K562 (cell line): ENCODE results near the gene NAXD. TPM values are rescaled to one million over a fixed set of nuclear protein-coding genes. Genes with fewer than 3 reads are reported as not detected.

ENCODE experiments used
- ARNT ChIP-seq, 2 experiments: fragments of 450-650 bp; IDR thresholded peaks; 2 replicates each; pipeline ENCODE4 v1.6.1; 2016; ENCODE audit warnings: mild to moderate bottlenecking in 1 of 2
- ILF3 ChIP-seq: fragments of 450-650 bp; IDR thresholded peaks from 2 replicates; pipeline ENCODE4 v1.6.1; 2018; ENCODE audit warnings: antibody characterized with exemption, mild to moderate bottlenecking, moderate library complexity, borderline replicate concordance
- KDM4B ChIP-seq, 2 experiments: fragments of 450-650 bp in 1 of 2; sonication (generic) in 1 of 2; IDR thresholded peaks; 2 replicates each; pipeline ENCODE4 v1.6.1; 2016 to 2017; ENCODE audit warnings: borderline replicate concordance in 2 of 2, antibody characterized with exemption in 1 of 2, low read depth in 1 of 2, mild to moderate bottlenecking in 1 of 2
- ZC3H4 ChIP-seq: sonication (generic); formaldehyde crosslinking; IDR thresholded peaks from 2 replicates; pipeline ENCODE4 v1.9.0; 2021; ENCODE audit warnings: missing genetic modification reagents, borderline replicate concordance
- ZNF263 ChIP-seq: sonication (generic); formaldehyde crosslinking; IDR thresholded peaks from 2 replicates; pipeline ENCODE4 v1.8.0; 2022; ENCODE audit warnings: mild to moderate bottlenecking, missing genetic modification reagents, borderline replicate concordance
- ZNF408 ChIP-seq: fragments of 250-450 bp; sonication (Bioruptor Pico); IDR thresholded peaks from 2 replicates; pipeline ENCODE4 v1.4.0; 2020; ENCODE audit warnings: low read depth, mild to moderate bottlenecking, moderate library complexity
- polyA plus RNA-seq, 8 experiments: library from polyadenylated mRNA; depleted of rRNA in 4 of 8; stranded (reverse) in 5 of 8; unstranded in 3 of 8; fragments of >200 nt; fragmentation: Nextera tagmentation in 2 of 8; fragmentation: Illumina TruSeq in 1 of 8; extraction: Ambion mirVana in 2 of 8; extraction: Trizol in 1 of 8; gene quantifications; 2 replicates each; pipeline versions ENCODE4 v1.2.1 to v1.2.3, GENCODE V29; 2011 to 2014; ENCODE audit warnings: inconsistent platforms in 1 of 8, missing spikeins in 1 of 8
- total RNA-seq, 7 experiments: library from RNA; depleted of rRNA in 6 of 7; stranded (reverse); fragments of >200 nt in 6 of 7; fragmentation: Illumina TruSeq in 2 of 7; extraction: Trizol in 2 of 7; gene quantifications; 2 replicates each; pipeline versions ENCODE4 v1.2.1 to v1.2.3, GENCODE V29; 2011 to 2021; ENCODE audit warnings: low replicate concordance in 1 of 7
- TF ChIP-seq, protein P1 (sequence below), 2 experiments: fragments of 200-800 bp in 1 of 2; sonication (Bioruptor generic) in 1 of 2; sonication (generic) in 1 of 2; formaldehyde crosslinking in 1 of 2; IDR thresholded peaks in 1 of 2; conservative IDR thresholded peaks in 1 of 2; 2 replicates each; pipeline versions ENCODE4 v1.5.0 to v1.6.1; 2016 to 2020; ENCODE audit warnings: missing compliant biosample characterization in 1 of 2, missing genetic modification characterization in 1 of 2, missing genetic modification reagents in 1 of 2

NAXD gene
- total and polyA plus RNA-seq, 9 of the 15 experiments (the other 6 are each of a cell fraction or from before 2014, with no cell fraction given): 0.59 to 20.6 (median 13.0) TPM

DNA sequence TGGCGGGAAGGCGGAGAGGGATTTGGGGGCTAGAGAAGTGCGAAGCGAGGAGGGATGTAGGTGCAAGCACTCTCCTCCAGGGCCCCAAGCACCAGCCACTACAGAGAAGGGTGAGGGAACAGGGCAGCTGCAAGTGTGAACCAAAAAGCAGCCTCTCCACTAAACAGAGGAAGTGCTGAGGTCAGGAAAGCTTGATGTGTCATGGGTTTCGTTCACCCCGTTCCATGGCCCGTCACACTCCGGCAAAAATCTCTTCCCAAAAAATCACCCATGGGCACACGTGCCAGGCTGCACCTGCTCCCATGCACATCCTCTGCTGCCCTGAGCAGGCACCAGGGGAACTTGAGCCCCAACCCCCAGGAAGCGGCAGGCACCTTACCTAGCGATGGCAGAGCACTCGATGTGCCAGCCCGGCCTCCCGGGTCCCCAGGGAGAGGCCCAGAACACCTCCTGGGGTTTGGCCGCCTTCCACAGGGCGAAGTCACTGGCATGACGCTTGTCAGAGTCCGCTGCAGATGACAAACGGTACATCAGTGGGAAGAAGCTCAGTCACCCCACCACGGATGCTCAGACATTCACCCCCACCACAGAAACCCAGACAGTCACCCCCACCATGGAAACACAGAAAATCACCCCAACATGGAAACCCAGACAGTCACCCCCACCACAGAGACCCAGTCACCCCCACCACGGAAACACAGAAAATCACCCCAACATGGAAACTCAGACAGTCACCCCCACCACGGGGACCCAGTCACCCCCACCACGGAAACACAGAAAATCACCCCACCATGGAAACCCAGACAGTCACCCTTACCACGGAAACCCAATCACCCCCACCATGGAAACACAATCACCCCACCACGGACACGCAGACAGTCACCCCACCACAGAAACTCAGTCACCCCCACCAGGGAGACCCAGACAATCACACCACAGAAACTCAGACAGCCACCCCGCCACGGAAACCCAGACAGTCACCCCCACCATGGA lies 61.5 kb downstream of the NAXD start (continued):
- TF ChIP-seq KDM4B (IDR thresholded peaks at IDR 0.05; ENCODE audit: borderline replicate concordance in 2 of 2, low read depth in 1 of 2): no peak
- TF ChIP-seq, protein P1, sequence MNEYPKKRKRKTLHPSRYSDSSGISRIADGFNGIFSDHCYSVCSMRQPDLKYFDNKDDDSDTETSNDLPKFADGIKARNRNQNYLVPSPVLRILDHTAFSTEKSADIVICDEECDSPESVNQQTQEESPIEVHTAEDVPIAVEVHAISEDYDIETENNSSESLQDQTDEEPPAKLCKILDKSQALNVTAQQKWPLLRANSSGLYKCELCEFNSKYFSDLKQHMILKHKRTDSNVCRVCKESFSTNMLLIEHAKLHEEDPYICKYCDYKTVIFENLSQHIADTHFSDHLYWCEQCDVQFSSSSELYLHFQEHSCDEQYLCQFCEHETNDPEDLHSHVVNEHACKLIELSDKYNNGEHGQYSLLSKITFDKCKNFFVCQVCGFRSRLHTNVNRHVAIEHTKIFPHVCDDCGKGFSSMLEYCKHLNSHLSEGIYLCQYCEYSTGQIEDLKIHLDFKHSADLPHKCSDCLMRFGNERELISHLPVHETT (CRISPR knock-in tag; conservative IDR thresholded peaks at IDR 0.05 in 1 of 2, IDR thresholded peaks at IDR 0.05 in 1 of 2): no peak
- TF ChIP-seq ILF3: no peak
- TF ChIP-seq ZC3H4 (CRISPR knock-in tag): no peak
- TF ChIP-seq ARNT (IDR thresholded peaks at IDR 0.05): no peak
- no peak for TF ChIP-seq ZNF408
- no peak for TF ChIP-seq ZNF263 (CRISPR knock-in tag)
